Measurements from ENCODE around the gene ZNF407.

Gene ZNF407, protein sequence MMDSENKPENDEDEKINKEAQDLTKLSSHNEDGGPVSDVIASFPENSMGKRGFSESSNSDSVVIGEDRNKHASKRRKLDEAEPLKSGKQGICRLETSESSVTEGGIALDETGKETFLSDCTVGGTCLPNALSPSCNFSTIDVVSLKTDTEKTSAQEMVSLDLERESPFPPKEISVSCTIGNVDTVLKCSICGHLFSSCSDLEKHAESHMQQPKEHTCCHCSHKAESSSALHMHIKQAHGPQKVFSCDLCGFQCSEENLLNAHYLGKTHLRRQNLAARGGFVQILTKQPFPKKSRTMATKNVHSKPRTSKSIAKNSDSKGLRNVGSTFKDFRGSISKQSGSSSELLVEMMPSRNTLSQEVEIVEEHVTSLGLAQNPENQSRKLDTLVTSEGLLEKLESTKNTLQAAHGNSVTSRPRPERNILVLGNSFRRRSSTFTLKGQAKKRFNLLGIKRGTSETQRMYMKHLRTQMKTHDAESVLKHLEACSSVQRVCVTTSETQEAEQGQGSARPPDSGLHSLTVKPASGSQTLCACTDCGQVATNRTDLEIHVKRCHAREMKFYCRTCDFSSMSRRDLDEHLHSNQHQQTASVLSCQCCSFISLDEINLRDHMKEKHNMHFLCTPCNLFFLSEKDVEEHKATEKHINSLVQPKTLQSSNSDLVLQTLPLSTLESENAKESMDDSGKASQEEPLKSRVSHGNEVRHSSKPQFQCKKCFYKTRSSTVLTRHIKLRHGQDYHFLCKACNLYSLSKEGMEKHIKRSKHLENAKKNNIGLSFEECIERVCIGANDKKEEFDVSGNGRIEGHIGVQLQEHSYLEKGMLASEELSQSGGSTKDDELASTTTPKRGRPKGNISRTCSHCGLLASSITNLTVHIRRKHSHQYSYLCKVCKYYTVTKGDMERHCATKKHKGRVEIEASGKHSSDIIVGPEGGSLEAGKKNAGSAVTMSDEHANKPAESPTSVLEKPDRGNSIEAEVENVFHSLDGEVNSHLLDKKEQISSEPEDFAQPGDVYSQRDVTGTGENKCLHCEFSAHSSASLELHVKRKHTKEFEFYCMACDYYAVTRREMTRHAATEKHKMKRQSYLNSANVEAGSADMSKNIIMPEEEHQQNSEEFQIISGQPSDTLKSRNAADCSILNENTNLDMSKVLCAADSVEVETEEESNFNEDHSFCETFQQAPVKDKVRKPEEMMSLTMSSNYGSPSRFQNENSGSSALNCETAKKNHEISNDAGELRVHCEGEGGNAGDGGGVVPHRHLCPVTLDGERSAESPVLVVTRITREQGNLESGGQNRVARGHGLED (N-terminal part only)

GRCh38 chr18:74597662-74598349, at the start of gene ZNF407:
Gene ZNF407, plus strand, starts transcription at chr18:74597870. Its CDS starts 33,150 bp downstream, at chr18:74631020.
- DNase-seq (ENCODE audit: low read depth in 2 of 2), result peak; percentile 93 to 95
- peak within 1 kb of the TSS; percentile 90 for H3K4me3 ChIP-seq (replicated peaks in 1 of 2; ENCODE audit: low read depth in 2 of 2, low read length in 2 of 2)
- TF ChIP-seq, protein P1, sequence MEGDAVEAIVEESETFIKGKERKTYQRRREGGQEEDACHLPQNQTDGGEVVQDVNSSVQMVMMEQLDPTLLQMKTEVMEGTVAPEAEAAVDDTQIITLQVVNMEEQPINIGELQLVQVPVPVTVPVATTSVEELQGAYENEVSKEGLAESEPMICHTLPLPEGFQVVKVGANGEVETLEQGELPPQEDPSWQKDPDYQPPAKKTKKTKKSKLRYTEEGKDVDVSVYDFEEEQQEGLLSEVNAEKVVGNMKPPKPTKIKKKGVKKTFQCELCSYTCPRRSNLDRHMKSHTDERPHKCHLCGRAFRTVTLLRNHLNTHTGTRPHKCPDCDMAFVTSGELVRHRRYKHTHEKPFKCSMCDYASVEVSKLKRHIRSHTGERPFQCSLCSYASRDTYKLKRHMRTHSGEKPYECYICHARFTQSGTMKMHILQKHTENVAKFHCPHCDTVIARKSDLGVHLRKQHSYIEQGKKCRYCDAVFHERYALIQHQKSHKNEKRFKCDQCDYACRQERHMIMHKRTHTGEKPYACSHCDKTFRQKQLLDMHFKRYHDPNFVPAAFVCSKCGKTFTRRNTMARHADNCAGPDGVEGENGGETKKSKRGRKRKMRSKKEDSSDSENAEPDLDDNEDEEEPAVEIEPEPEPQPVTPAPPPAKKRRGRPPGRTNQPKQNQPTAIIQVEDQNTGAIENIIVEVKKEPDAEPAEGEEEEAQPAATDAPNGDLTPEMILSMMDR (IDR thresholded peaks at IDR 0.05; ENCODE audit: low read depth, low read length), result no peak

DNA sequence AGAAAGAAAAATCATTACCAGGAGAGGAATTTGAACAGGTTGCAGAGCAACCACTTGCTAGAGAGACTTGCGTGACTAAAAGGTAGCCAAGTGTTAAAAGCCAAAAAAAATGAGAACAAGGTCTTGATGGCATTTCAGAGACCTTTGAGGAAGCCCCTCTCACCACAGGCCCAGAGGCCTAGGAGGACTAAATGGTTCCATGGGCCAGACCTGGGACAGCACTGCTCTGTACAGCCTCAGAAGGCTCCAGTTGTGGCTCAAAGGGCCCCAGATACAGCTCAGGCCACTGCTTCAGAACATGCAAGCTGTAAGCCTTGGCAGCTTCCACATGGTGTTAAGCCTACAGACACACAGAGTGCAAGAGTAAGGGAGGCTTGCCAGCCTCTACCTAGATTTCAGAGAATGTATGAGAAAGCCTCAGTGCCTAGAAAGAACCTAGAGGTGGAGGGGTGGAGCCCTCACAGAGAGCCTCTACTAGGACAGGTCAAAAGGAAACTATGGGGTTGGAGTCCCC, 48.0 kb upstream of the ZNF407 start:
- no peak for DNase-seq (ENCODE audit: low read depth in 2 of 2)
- TF ChIP-seq, protein P1 (IDR thresholded peaks at IDR 0.05; ENCODE audit: low read depth, low read length), result no peak
- no peak overlapping the region for H3K4me3 ChIP-seq (replicated peaks in 1 of 2; ENCODE audit: low read depth in 2 of 2, low read length in 2 of 2)

GRCh38 chr18:74550886-74551285, 46.8 kb upstream of the ZNF407 start:
- TF ChIP-seq, protein P1 (IDR thresholded peaks at IDR 0.05; ENCODE audit: low read depth, low read length), result no peak
- DNase-seq (ENCODE audit: low read depth in 2 of 2), result no peak

GRCh38 chr18:74551452-74551851, 46.2 kb upstream of the ZNF407 start:
- no peak overlapping the region for H3K4me3 ChIP-seq (replicated peaks in 1 of 2; ENCODE audit: low read depth in 2 of 2, low read length in 2 of 2)
- TF ChIP-seq, protein P1 (IDR thresholded peaks at IDR 0.05; ENCODE audit: low read depth, low read length), result no peak
- no peak for DNase-seq (ENCODE audit: low read depth in 2 of 2)

More at GRCh38 chr18:74550886-74551285, 46.8 kb upstream of the ZNF407 start:
- no peak overlapping the region for H3K4me3 ChIP-seq (replicated peaks in 1 of 2; ENCODE audit: low read depth in 2 of 2, low read length in 2 of 2)

GRCh38 chr18:74551936-74552555, 45.6 kb upstream of the ZNF407 start:
- peak; percentile 87 to 89 for DNase-seq (ENCODE audit: low read depth in 2 of 2)
- TF ChIP-seq, protein P1 (IDR thresholded peaks at IDR 0.05; ENCODE audit: low read depth, low read length), result peak; percentile 77
- H3K4me3 ChIP-seq (replicated peaks in 1 of 2; ENCODE audit: low read depth in 2 of 2, low read length in 2 of 2), result no peak overlapping the region
